Left ventricle myocardium inferior (tissue), 1 donor: ENCODE measurements around the gene KRTAP9-9. TPM values are rescaled to one million over a fixed set of nuclear protein-coding genes. Genes with fewer than 3 reads are reported as not detected.

Source experiments
- DNase-seq: peaks from one replicate; pipeline ENCODE4 v3.0.0-alpha.2; 2020
- H3K27ac ChIP-seq: fragments of 200-600 bp; replicated peaks from 2 replicates; pipeline ENCODE4 v1.8.0; 2021
- H3K27me3 ChIP-seq: fragments of 200-600 bp; 2 replicates; pipeline ENCODE4 v1.8.0; 2021; ENCODE audit warnings: low read depth
- H3K36me3 ChIP-seq: fragments of 200-600 bp; 2 replicates; pipeline ENCODE4 v1.8.0; 2021
- H3K4me1 ChIP-seq: fragments of 200-600 bp; 2 replicates; pipeline ENCODE4 v1.8.0; 2021
- H3K4me3 ChIP-seq: fragments of 200-600 bp; 2 replicates; pipeline ENCODE4 v1.8.0; 2021; ENCODE audit warnings: mild to moderate bottlenecking, moderate library complexity
- H3K9me3 ChIP-seq: fragments of 200-600 bp; replicated peaks from 2 replicates; pipeline ENCODE4 v1.8.0; 2021
- intact Hi-C: fragments of 100-400 bp; cut with micrococcal nuclease; formaldehyde crosslinking; loops from one replicate; pipeline ENCODE4 v1.11.0; 2022
- total RNA-seq: library from RNA; stranded (reverse); fragmentation: NEBNext Ultra II Directional; extraction: Animal tissue kit (Norgen Biotek cat#: 25700); gene quantifications from one replicate; pipeline ENCODE4 v1.2.1, GENCODE V29; 2021
- TF ChIP-seq, protein P1 (sequence below): fragments of 200-600 bp; IDR thresholded peaks from 2 replicates; pipeline ENCODE4 v1.8.0; 2021; ENCODE audit warnings: antibody characterized with exemption, mild to moderate bottlenecking, borderline replicate concordance
- donor health status: DM: no; HTN: yes; CAD: no; lungs with severe emphysema.

Gene KRTAP9-9
- total RNA-seq, 1 donor from 2014 or later = not detected

DNA sequence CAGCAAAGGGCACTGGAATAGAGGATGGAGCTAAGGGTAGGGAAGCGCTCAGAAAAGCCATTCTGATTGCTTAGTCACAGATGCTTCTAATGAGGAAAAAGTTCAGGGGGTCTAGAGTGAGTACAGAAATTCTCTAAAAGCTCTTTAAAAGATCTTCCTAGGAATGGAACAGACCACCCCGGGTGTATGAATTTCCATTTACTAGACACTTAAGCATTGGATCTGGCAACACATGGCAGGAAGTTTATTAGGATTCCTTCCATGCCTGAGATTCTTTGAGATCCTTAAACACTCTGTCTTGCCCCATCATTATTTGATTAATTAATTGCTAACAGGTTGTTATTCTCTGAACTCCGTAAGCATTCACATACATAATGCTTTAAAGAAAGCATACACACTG, 28.9 kb downstream of the KRTAP9-9 start:
- intact Hi-C loops = no loop called here
- Histone ChIP-seq H3K4me1 (no peaks in the 10 kb centered on the region), H3K4me3 (no peak overlapping the region), H3K9me3 (peaks cover 6% of the 10 kb centered on the region), H3K27ac (no peak overlapping the region), H3K27me3 (peaks cover 62% of the 10 kb centered on the region), H3K36me3 (no peaks in the 10 kb centered on the region)
- TF ChIP-seq, protein P1, sequence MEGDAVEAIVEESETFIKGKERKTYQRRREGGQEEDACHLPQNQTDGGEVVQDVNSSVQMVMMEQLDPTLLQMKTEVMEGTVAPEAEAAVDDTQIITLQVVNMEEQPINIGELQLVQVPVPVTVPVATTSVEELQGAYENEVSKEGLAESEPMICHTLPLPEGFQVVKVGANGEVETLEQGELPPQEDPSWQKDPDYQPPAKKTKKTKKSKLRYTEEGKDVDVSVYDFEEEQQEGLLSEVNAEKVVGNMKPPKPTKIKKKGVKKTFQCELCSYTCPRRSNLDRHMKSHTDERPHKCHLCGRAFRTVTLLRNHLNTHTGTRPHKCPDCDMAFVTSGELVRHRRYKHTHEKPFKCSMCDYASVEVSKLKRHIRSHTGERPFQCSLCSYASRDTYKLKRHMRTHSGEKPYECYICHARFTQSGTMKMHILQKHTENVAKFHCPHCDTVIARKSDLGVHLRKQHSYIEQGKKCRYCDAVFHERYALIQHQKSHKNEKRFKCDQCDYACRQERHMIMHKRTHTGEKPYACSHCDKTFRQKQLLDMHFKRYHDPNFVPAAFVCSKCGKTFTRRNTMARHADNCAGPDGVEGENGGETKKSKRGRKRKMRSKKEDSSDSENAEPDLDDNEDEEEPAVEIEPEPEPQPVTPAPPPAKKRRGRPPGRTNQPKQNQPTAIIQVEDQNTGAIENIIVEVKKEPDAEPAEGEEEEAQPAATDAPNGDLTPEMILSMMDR = no peak
- DNase-seq = no peak

DNA sequence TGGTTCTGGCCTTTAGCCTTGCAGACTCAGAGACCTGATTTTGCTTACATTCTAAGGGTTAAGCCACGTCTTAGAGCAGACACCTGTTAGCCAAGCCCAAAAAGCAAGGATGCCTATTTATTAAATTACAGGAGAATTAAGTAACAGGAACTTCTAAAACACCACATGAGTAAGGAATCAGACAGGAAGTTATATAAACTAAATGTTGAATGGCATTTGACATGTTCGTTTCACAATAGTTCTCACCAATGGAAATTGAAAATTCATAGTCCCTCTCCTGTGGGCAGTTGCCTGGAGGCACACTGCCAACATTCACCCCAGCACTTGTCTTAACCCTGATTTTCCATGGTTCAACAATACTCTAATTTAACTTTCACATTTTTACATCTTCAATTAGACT, 29.4 kb downstream of the KRTAP9-9 start:
- Histone ChIP-seq H3K27me3 (peaks cover 64% of the 10 kb centered on the region), H3K9me3 (peaks cover 5% of the 10 kb centered on the region), H3K4me3 (no peak overlapping the region), H3K27ac (no peak overlapping the region), H3K36me3 (no peaks in the 10 kb centered on the region), H3K4me1 (no peaks in the 10 kb centered on the region)
- TF ChIP-seq, protein P1 = no peak
- DNase-seq = no peak
- intact Hi-C loops = no loop called here

DNA sequence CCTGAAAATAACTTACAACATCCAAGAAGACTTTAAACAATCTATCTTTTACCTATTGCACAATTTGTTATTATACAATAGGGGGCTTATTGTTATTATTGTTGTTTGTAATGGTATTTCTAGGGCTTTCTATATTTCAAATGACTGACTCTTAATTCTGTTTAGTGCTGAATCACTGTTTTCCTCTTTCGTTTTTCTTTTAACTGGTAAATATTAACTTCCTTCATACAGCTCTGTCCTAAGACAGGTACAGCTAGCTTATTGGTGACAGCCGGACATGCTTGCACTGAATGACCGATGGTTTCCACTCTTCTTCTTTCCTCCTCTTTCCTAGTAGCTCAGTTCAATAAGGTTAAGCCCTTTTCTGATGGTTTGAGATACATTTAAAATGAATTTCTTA, 31.9 kb downstream of the KRTAP9-9 start:
- intact Hi-C loops = no loop called here
- H3K27me3 ChIP-seq = peaks cover 73% of the 10 kb centered on the region

DNA sequence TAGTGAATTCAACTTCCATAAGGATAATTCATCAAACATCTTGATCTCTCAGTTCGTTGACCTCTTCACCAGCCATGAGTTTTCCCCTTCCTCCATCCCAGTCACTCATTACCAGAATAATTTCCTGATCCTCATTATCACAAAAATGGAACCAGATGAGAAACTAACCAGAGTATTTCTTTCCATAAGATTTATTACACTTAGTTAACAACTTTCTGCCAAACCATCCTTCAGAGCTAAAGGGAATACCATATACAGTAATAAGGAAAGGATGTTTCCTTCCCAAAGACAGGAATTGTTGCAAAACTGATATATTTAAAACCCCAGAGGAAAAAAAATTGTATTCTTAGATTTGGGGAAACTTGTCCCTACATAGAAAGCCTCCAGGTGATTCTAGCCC, 38.8 kb downstream of the KRTAP9-9 start:
- no peak for DNase-seq
- Histone ChIP-seq H3K27me3 (peaks cover 61% of the 10 kb centered on the region), H3K27ac (no peak overlapping the region), H3K4me1 (no peaks in the 10 kb centered on the region), H3K4me3 (no peak overlapping the region), H3K9me3 (no peaks in the 10 kb centered on the region), H3K36me3 (no peaks in the 10 kb centered on the region)
- TF ChIP-seq, protein P1 = no peak
- intact Hi-C loops = no loop called here

More for the DNA sequence above, 31.9 kb downstream of the KRTAP9-9 start:
- Histone ChIP-seq H3K4me3 (no peak overlapping the region), H3K9me3 (no peaks in the 10 kb centered on the region), H3K4me1 (no peaks in the 10 kb centered on the region), H3K27ac (no peak overlapping the region), H3K36me3 (no peaks in the 10 kb centered on the region)
- TF ChIP-seq, protein P1 = no peak
- no peak for DNase-seq

DNA sequence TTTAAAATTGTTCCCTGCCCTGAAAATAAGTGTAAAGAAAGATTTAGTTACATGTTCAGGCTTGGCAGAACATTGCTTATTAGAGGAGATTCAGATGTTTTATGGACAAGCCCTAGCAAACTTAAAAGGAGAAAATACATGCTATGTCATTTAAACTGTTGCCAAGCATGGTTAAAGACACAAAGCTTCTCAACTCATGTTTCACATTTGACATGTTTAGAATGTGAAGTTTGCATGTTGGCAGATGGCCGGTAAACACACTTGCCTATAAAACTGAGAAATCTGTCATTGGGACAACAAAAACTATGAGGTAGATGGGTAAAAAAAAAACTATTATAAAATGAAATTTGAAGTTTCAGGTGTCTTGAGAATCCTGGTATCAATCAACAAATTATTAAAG, 41.7 kb downstream of the KRTAP9-9 start:
- H3K27me3 ChIP-seq = peaks cover 35% of the 10 kb centered on the region
- DNase-seq = no peak
- H3K4me3 ChIP-seq = no peak overlapping the region
- H3K36me3 ChIP-seq = no peaks in the 10 kb centered on the region
- intact Hi-C loops = no loop called here
- H3K9me3 ChIP-seq = peaks cover 7% of the 10 kb centered on the region
- H3K27ac ChIP-seq = no peak overlapping the region
- no peaks in the 10 kb centered on the region for H3K4me1 ChIP-seq
- TF ChIP-seq, protein P1 = no peak
